SKM-1 (cell line): ENCODE results near the gene UBAP1L.
"Not testable (repeated sequence)": the region's sequence is repeated elsewhere in the genome, so short reads cannot be mapped to it uniquely, and the experiment has no call there.

Experiments
- DNase-seq: peaks from one replicate; lab custom pipeline; 2025; ENCODE audit not compliant: unreplicated experiment; lab: John Stamatoyannopoulos, UW

The UBAP1L gene

DNA sequence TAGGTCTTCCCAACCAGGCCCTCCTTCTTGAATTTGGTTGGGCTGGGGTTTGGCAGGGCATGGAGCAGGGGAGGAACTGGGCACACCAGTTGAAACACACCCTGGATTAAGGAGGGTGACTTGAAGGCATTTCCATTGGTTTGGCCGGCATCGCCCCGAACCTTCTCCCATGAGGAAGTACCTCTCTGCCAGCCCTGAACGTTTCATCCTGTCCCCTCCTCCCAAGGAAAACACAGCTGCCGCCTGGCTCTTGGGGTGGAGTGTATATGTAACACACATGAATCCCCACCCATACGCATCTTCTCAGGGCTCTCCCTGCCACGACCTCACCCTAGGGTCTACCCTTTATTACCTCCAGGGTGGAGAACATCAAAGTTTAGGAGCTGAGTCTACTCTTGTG, 14.6 kb downstream of the UBAP1L start:
- DNase-seq = no peak

GRCh38 chr15:65099801-65100200, 15.2 kb downstream of the UBAP1L start:
- not testable (repeated sequence) for DNase-seq

DNA sequence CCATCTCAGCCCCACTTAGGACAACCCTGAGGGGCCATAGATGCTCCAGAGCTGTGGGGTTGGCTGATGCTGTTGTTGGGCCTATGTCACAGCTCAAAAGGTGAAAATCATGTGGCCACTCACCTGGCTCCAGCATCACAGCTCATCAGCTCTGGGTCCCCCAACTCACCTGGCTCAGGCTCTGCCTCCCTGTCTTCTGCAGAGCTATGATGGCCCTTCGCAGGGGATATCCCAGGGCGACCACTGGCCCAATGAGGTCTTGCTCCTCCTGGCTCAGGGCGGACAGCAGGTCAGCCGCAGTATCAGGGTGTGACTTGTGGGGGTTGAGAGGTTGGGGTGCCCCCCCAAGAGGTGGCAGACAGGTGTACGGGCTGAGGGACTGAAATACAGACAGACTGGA, 15.7 kb downstream of the UBAP1L start:
- no peak for DNase-seq

DNA sequence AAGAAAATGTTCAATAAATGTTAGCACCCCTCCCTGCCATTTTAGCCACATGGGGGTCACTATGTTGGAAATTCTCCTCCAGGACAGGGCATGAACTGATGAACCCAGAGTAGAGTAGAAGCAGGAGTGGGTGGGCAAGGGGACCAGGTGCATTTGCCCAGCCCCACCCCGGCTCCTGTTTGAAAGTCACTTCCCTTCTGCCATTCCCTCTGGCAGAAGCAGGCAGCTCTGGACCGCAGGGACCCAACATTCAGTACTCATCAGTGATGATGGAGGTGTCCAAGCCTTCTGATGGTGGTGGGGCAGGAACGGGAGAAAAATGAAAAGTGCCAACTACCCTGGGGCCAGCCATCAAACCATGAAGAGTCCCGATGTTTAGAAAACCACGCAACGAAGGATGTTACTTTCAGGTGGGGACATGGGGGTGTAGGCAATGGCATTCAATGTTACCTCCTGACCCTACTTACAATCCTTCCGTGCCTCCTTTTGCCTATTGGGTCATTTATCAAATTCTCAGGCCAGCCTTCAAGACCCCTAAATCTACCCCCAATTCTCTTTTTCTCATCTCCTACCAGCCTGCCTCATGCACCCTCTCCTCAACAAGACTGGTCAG, 17.2 kb downstream of the UBAP1L start:
- DNase-seq = no peak

DNA sequence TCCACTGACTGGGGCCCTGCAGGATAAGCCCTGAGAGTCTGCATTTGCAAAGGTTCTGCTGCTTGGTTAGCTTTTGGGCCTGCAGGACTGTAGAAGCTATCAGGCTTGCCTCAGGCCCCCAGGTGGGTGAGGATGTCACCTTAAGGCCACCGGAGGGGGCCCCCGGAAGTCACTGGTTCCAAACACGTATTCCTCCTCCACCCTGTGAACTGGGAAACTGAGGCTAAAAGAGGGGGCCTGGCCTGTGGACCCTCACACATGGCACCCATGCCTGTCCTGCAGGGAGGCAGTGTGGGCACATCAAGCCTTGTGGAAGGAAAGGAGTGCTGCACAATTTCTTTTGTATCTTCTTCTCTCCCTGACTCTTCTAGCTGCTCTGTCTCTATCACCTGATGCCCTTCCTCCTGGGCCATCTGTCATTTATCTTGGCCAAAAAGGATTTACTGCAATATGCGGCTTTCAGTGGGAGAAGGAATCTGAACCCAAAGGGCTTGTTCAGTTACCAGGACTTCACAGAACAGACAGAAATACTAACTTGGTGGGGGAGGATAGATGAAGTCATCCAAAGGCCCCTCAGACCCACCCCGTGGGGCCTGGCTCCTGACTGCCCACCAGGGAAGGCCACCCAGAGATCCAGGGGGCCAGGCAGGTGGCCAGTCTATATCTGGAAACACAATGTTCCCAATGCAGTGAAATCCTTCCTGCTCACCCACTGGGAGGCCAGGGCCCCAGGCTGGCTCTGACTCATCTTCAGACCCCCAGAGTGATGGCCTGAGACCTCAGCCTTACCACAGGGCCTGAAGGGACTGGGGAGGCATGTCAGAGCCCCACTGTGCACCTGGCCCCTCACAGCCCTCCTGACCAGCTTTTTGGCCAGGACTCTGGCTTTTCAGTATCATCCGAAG, 18.3 kb downstream of the UBAP1L start:
- DNase-seq = no peak

DNA sequence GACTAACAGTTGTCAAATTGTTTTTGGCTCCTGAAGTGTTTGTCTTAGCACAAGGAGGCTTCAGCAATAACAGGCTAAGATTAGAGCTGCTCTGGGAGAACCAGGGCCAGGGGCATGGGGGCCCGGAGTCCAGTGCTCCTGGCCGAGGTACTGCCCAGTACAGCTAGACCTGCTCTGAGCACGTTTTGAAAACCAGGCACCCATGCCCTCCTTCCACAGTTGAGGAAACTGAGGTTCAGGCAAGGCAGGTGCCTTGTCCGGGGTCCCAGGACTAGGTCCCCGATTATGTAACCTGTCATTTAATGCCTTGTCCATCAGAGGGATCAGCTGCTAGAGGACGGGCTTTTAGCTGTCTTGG, 19.3 kb downstream of the UBAP1L start:
- no peak for DNase-seq

GRCh38 chr15:65095011-65095746, 19.8 kb downstream of the UBAP1L start:
- DNase-seq = no peak

DNA sequence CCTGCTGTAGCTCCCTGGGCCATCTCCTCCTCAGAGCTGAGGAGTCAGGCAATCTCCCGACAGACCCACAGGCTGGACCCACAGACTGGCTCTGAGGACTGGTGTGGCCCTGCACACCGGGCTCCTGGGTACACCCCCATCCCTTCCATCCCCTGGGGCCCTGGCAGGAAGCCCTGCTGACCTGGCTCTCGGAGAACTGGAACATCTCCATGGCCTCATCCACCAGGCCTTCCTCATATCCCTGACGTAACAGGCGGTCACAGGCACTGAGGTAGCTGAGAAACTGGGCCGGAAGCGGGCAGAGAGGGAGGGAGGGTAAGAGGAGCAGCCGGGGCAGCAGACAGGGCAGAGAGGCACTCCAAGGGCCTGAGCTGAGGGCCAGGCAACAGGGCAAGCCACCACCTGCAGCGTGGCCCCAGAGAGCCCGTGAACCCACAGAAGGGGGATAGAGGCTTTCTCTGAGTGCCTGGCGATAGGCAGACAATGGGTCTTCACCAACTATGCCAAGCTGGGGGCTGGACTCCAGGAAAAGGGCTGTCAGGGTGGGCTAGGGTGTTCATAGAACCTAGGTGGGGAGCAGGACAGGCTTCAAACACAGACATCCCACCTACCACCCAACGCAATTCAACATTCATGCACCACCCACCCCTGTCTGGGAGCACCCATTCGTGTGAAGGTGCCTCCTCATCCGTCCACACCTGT, 20.6 kb downstream of the UBAP1L start:
- DNase-seq = no peak

- not testable (repeated sequence) for DNase-seq
These were observed 21.2 kb downstream of the UBAP1L start for GRCh38 chr15:65093793-65094170.

GRCh38 chr15:65092911-65093792, 21.8 kb downstream of the UBAP1L start:
- no peak for DNase-seq

GRCh38 chr15:65091946-65092770, 22.8 kb downstream of the UBAP1L start:
- no peak for DNase-seq

DNA sequence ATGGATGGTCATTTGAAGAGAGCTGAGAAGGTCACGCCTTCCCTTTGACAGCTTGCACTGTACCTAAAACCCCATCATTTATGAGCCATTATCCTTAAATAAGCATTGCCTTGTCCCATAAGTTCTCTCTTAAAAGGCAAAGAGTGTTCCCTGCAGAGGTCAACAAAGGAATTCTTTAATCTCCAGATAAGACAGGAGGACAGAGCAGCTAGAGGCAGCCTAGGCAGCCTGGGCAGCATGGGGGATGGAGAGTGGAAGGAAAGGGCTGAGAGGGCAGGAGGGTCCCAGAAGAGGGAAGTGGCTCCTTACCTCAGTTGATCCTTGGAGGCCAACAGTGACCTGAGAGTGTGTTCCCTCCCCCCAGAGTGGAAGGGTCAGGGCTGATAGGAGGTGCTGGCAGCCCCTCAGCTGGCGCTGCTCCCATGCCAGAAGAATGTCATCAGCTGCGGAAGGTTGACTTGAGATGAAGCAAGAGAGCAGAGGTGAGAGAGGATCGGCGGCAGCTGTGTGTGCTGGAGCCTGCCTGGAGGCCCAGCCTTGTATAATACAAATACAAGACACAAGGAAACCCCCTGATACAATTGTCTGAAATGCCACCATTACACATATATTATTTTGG, 25.7 kb downstream of the UBAP1L start:
- DNase-seq = no peak

DNA sequence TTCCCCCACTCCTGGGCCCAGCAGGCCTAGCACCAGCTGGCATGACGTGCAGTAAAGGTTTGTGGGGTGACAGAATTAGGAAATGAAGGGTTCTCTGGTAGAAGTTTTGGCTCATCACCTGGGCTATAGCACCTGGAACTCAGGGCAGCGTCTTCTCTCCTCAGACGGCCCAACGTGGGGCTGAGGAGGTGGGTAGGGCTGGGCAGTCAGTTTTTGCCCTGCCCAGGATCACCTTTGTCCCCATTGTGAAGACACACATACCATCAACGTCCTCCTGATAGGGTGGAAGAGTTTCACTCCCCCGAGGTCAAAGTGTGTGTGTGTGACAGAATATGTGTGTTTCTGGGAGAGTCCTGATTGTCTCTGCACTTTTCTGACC, 26.4 kb downstream of the UBAP1L start:
- no peak for DNase-seq

GRCh38 chr15:65087873-65088642, 26.9 kb downstream of the UBAP1L start:
- no peak for DNase-seq

- DNase-seq = no peak
These were observed 27.6 kb downstream of the UBAP1L start for GRCh38 chr15:65087411-65087810.

- no peak for DNase-seq
These were observed 28.3 kb downstream of the UBAP1L start for GRCh38 chr15:65086680-65087111.

DNA sequence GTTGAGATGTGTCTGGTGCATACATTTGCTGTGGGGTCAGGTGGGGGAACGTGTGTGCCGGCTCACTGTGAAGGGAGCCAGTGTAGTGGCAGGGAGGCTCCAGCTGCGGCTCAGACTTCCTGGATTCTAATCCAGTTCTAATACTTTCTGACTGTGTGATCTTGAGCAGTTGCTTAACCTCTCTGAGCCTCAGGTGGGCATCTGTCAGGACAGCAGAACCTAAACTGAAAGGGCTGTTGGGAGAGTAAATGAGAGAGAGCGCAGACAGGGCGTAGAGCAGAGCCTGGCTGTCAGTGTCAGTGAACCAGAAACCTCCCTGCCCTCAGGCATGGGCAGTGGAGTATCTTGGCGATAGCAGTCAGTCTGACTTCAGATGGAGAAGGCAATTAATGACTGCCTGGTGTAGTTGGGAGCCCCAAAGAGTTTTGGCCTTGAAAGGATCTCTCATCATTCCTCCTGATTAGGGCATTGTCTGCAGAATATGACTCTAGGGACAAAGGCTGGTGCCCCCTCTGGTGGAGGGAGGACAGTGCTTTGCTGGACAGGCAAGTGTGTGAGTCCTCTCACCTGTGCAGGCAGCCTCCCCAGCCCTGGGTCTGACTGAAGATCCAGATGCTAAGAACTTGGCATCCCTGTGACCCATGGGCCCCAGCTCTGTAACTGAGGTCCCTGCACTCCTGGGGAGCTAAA, 28.9 kb downstream of the UBAP1L start:
- no peak for DNase-seq
